ENCODE results near the gene TMEM208. TPM values are rescaled to one million over a fixed set of nuclear protein-coding genes. Genes with fewer than 3 reads are reported as not detected.

Gene TMEM208
- total RNA-seq: 44.9 TPM

DNA sequence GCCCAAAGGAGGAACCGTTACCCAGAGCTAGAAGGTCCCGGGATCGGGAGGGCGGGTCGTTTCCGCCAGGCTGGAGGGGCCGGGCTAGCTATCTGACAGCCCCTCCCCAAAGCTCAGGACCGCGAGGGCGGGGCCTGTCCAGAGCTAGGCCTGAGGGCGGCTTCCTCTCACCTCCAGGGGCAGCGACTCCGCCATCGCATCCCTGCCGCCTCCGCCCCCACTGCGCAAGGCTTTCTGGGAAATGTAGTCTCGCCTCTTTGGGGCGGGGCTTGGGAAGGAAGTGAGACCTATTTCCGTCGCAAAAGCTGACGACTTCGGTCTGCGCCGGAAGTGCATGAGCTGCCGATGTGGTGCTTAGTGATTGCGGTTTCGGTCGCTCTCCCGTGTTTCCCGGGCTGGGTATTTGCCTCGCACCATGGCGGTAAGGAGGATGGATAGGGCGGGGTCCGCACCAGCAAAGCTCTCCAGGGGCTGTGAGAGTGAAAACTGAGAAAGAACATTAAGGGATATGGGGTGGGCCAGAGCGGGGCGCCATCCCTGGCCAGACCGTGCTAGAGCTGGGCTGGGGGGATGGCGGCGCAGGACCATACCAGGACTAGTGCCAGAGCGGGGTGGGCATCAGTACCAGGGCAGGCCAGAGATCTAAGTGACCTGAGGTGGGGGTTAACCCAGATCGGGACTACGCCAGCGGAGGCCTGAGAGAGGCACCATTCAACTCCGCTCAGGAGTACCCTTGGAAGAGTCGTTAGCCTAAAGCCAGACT is at the start of gene TMEM208:
TSS of gene TMEM208 (plus strand) at position 327 of the 763 bp plus-strand sequence. CDS start at position 416, 89 bp downstream.
- peak; percentile 97 for DNase-seq (ENCODE audit: low spot score)

DNA sequence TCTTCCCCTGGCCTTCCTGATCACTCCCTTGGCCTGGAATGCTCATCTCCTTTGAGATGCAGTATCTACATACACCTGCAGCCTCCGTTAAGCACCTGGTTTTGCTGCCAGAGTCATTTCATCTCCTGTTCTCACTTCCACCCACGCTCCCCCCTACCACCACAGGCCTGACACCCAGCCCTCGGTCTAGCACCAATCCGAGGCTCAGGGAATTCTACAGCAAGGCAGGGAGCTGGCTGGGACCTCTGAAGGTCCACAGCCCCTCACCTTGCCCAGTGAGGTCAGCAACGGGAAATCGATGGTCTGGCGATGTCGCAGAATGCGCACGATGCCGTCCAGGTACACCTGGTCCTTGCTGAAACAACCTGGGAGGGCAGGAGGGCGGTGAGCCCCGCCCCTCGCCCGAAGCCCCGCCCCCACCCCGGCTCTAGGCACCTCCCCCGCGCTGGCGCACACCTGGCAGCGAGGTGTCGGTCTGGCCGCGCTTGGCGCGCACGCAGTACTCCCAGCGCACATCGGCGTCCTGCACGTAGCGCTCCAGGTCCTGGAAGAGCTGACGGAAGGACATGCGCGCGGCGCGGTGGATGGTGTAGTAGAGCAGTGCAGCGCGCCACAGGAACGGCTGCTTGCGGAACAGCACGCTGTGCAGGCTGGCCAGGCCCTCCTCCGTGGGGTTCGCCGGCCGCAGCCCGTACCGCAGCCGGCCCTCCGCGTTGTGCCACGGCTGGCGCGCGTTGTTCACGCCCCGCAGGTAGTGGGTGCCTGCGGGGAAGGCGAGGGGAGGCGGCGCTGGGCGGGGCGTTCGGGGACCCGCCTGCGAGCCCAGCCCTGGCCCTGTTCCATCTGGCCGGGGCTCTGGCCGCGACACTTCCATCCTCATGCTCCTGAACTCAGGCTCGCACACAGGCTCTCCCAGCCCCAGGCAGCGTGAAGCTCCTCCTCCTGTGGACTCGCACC is 48.9 kb upstream of the TMEM208 start:
- DNase-seq (ENCODE audit: low spot score) (peak; percentile 89), ATAC-seq (peak; percentile 71)

More for the DNA sequence above, at the start of gene TMEM208:
- ATAC-seq: peak; percentile 92

DNA sequence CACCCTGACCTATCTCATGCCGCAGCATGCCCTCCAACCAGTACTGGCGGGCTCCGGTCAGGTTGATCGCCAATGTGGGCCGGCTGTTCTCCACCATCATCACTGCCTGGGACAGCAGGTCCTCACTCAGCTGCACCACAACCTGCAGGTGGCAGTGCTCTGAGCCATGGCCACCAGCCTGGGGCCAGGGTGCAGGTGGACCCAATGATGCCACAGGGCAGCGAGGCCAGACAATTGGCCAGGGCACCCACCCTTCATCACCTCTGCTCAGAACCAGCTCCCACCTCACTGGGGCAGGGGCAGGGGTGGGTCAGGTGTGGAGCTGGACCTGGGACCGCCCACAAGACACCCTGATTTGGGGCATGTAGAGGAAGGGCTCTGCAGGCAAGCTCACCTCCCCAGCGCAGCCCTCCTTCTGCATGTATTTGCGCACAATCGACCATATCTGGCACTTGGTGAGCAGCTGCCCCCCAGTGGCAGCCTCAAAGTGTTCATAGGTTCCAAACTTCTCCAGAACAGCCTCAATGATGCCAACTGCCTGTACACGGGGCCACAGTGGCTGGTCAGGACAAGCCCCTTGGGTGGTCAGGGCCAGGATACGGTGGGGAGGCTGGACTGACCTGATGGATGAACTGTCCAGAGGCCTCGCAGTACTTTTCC is 47.4 kb upstream of the TMEM208 start:
- no peak for ATAC-seq
- no peak for DNase-seq (ENCODE audit: low spot score)

DNA sequence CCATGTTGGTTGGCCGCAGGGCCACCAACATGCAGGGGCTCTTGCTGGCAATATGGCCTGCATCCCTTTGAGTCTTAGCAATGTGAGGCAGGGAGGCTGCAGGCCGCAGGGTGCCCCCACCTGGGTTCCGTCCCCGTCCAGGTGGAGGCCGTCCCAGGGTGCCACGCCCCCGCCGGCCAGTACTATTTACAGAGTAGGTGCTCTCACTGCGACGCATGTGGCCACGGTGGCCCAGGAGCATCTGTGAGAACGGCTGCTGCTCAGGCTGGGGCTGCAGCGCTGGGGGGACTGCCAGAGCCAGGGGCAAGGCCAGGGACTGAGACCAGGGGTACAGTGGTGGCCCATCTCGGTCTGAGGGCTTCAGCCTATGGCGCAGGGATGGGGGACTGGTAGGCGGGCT is 46.8 kb upstream of the TMEM208 start:
- ATAC-seq (no peak), DNase-seq (ENCODE audit: low spot score) (no peak)

DNA sequence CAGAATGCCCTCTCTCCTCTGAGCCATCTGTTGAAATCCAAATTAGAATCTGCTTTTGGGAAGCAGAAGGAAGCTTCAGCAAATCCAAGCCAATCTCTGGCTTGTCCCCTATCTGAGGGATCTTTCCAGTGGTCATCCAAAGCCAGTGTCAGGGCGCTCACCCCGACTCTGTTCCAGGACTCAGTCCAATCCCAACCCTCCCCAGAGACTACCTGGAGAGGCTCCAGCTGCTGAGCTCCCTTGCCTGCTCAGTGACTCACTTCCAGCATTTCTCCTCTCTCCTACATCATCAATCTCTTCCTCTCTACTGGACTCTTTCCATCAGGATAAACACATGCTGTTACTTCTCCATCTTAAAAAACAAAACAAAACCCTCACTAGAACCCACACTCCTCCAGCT is 45.6 kb upstream of the TMEM208 start:
- ATAC-seq (no peak), DNase-seq (ENCODE audit: low spot score) (no peak)

DNA sequence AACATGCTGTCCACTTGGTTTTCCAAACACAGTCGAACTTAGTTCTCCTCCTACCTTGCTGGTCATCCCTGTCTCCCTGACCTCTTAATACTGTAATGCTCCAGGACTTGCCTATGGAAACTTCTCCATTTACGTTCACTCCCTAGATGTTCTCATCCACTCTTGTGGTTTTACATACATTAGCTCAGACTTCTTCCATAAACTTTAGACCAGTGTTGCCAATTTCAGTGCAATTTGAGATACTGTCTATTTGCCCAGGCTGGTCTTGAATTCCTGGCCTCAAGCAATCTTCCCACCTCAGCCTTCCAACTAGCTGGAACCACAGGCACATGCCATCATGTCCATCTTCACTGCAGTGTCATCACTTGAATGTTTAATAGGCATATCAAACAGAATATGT is 44.6 kb upstream of the TMEM208 start:
- ATAC-seq: no peak
- no peak for DNase-seq (ENCODE audit: low spot score)

DNA sequence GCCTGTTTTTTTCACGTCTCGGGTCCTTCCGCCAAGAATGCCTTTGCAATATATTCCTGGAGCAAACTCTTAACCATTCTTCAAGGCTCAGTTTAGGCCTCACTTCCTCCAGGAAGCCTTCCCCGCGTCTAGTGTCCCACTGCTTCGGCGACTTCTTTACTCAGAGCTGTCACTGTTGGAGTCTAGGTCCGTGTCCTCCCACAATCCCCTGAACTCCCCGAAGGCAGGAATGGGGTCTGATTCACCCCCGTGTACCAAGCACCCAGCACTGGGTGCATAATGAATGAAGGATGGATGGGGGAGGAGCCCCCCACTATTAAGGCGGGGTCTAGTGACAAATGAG is 43.7 kb upstream of the TMEM208 start:
- no peak for ATAC-seq

DNA sequence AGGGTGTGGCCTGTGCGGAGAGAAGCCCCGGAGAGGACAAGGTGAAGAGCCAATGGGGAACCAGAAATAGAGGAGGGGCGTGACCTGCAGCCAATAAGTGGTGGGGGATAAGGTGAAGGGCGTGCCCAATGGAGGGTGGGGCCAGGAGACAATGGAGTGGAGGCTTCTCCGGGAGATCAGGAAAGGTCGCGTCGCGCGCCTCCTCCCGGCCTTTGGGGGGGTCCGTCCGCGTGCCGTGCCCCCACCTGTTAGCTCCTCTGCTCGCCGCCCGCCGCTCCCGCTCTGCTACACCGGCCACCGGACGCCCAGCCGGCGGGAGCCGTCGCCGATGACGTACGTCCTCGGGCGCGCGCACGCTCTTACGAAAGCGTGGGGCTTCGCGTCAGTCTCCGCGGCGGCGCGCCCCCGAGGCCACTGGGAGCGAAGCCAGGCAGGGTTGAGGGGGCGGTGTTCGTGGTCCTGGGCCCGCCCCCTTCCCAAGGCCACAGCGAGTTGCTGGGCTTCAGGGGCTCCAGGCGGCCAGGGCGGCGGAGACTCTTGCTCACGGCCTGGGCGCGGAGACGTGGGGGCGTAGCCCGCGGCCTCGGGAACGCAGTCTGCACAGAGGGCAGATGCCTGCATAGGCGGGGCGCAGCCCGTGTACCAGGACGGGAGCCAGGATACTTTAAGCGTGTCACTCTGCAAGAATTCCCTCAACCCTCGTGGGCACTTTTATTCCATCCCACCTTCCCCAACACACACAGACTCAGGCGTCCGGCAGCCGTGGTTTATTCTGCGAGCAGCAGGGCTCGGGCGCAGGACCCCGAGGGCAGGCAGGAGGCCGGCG is 43.1 kb upstream of the TMEM208 start, which contains the start of gene MATCAP1:
TSS of gene MATCAP1 (minus strand) at position 337 of the 826 bp plus-strand sequence. CDS start 3,353 bp downstream, outside the sequence.
- ATAC-seq: peak; percentile 85
- peak; percentile 94 for DNase-seq (ENCODE audit: low spot score)

More for the DNA sequence above, 43.7 kb upstream of the TMEM208 start:
- no peak for DNase-seq (ENCODE audit: low spot score)

DNA sequence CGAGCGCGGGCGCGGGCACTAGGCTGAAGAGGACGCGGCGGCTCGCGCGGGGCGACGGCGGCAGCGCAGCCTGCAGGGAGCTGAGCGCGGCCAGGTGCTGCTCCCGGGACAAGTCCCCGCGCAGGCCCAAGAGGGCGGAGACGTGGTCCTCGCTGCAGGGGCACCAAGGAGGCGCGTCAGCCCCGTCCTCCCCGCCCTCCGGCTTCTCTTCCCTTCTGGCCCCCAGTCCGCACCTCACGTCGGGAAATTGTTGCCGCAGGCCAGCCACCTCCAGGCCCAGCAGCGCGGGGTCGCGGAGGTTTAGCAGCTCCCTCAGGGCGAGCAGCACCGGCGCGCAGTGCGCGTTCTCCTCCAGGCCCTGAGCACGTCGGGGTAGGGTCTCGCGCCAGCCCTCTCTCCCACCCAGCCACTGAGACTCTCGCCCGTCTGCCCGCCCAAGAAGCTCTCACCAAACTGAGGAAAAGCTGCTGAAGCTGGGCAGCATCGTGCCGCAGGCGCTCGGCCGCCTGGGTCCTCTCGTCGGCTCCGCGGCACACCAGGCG is 42.4 kb upstream of the TMEM208 start:
- no peak for DNase-seq (ENCODE audit: low spot score)

DNA sequence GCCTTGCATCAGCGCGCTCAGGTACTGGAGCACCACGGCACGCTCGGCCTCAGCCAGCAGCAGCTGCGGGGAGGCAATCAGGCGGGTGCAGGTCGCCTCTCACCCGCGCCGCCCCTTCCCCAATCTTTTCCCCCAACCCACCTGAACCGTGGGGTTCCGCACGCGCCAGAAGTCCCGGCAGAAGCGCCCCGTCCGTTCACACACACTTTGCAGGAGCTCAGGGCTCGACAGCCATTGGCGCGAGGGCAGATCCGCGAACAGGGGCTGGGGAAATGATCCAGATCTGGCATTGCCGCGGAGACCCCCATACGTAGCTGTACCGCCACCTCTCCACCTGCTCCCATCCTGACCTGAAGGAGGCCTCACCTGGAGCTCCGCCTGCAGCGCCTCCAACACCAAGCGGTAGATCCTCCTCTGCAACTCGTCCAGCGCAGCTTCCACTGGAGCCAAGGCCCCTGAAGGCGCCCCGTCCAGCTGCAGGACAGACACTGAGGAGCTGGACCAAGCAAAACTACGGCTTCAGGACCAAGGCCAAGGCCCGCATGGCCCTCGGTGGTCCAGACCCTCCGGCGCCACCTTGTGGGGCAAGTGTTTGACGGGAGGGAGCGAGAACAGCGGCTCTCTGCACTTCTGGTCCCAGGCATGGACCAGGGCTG is 41.8 kb upstream of the TMEM208 start:
- peak; percentile 88 for DNase-seq (ENCODE audit: low spot score)
- peak; percentile 61 for ATAC-seq

More for the DNA sequence above, 42.4 kb upstream of the TMEM208 start:
- ATAC-seq: peak; percentile 42

DNA sequence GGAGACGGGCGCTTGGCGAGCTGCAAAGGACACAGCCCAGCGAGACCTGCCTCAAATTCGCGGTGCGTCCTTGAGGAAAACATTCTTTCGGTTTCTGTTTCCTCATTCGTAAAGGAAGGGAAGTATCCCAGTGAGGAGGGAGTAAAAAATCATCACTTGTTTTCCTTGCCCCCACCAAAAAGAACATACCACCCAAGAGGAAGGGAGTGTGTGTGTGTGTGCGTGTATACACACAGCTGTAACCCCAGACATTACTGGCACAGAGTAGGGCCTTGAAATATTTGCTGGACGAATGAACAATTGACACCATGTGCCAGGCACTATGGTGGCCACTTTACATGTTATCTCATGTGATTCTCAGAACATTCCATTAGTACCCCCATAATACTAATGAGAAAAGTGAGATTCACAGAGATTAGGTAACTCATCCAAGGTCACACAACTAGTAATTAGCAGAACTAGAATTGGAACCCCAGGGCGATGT is 41.2 kb upstream of the TMEM208 start:
- ATAC-seq (no peak), DNase-seq (ENCODE audit: low spot score) (no peak)

DNA sequence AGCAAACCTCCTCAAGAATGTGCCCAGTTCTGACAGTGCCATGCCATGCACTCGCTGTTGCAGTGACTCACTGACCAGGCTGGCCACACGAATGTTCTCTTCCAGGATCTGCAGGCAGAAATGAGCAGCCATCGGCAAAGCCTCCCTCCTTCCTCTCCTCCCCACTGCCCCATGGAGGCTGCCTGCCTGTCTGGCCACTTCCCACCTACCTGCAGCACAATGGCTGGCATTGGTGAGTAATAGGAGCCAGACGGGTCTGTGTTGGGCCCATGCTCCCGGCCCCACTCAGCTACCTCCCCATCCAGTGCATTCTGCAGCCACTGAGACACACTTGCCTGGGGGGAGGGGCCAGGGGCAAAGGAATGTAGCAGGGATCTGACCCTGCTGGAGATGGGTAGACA is 40.4 kb upstream of the TMEM208 start:
- no peak for ATAC-seq

DNA sequence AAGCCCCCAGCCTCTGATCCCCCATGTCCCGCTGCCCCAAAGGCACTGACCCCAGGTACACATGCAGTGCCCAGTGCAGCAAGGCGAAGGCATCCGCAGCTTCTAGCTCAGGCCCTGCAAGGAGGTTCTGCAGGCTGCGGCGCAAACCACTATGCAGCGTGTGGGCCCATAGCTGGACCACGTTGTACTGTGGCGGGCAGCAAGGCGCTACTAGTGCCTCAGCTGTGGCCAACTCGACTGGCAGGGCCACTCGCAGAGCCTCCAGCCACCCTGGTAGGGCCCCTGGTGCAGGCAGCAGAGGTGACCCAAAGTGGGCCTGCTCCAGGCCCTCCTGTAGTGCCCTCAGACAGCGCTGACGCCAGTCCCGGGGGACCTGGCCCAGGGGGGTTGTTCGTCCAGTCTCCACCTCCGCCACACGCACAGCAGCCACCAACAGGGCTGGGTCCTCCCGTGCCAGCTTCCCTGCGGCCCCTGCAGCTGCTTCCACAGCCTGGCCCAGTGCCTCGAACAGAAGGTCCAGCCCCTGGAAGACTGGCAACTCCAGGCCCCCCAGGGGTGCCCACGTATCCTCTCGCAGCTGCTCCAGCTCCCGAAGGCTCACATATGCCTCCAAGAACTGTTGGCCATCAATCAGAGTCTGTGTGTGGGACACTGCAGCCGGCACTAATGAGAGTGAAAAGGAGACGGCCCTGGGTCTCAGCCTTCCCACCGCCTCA is 39.6 kb upstream of the TMEM208 start:
- no peak for ATAC-seq
- DNase-seq (ENCODE audit: low spot score): no peak

More for the DNA sequence above, 40.4 kb upstream of the TMEM208 start:
- no peak for DNase-seq (ENCODE audit: low spot score)

DNA sequence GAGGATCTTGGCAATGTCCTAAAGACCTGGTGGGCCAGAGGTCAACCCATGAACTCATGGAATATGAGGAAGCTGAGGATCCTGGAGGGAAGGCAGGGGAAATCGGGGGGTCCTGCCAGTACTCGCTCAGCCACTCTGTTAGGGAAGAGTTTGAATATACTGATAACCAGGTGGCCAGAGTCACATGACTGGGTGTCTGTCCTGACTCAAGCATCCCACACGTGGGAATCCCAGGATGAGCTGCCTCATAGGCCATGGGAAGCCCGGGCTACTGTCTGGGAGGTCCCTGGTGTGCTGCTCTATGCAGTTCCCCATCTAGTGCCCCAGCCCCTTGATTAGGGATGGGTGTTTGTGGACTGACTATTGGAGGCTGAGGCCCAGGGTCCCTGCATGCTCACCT is 38.6 kb upstream of the TMEM208 start:
- DNase-seq (ENCODE audit: low spot score) (no peak), ATAC-seq (no peak)

DNA sequence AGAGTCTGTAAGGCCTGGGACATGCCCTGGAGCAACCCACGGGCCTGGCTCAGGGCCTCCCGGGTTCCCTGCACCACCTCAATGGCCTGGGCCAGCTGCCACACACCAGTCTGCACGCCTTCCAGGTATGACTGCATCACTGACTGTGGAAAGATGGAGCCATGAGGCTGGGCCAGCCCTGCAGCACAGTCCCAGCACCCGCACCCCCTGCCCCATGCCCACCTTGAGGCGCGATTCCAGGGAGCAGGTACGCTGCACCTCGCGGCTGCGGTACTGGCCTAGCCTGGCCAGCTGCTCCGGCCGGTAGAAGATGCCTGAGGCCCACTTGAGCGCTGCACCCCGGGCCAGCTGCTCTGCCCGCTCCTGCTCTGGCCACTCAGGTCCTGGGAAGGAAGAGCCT is 38.1 kb upstream of the TMEM208 start:
- DNase-seq (ENCODE audit: low spot score) (no peak), ATAC-seq (no peak)

DNA sequence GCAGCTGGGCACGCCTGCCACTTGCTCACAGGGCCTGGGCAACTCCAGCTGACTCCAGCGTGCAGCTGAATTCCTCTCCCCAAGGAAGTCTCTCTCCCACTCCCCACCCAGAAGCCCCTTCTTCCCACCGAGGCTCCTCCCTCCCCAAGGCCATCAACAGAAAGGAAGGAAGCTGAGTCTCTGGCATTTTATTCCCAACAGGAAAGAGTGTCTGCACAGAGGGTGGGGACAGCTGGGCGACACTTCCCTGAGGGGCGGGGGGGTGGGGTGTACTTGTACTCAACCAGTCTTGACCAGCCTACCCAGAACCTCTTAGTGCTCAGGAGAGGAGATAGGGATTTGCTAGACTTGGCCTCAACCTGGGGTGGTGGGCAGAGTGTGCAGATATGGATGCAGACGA is 36.9 kb upstream of the TMEM208 start, which contains the start of gene EXOC3L1:
TSS of gene EXOC3L1 (minus strand) at position 96 of the 400 bp plus-strand sequence. CDS start 460 bp downstream, outside the sequence.
- no peak for DNase-seq (ENCODE audit: low spot score)
- no peak for ATAC-seq

DNA sequence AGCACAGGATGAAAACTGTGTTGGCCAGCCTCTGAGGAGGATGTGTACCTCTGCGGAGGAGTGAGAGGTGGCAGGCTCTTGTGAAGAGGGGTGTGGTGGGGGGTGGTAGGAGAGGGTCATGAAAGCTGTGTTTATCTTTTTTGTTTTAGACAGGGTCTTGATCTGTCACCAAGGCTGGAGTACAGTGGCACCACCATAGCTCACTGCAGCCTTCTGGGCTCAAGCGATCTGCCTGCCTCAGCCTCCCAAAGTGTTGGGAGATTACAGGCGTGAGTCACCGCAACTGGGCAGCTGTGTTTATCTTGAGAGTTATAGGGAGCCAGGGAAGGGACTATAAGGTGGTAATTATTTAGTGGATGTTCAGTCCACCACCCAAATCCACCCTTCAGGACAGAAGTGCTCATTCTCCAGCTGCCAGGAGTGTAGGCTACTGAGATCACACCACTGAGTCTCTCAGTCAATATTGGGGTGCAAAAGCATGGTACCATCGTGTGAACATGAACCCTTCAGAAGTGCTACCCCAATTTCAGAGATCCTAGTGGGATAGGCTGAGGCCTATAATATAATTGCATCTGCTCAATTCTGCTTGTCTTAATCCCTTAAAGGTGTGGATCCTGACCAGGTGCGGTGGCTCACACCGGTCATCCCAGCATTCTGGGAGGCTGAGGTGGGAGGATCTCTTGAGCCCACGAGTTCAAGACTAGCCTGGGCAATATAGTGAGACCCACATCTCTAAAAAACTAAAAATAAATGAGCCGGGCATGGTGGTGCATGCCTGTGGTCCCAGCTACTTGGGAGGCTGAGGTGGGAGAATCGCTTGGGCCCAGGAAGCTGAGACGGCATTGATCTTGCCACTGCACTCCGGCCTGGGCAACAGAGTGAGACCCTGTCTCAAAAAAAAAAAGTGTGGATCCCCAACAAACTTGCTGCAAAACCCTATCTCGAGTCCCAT is 36.2 kb upstream of the TMEM208 start:
- no peak for DNase-seq (ENCODE audit: low spot score)
- ATAC-seq: no peak
